SK-N-MC (cell line): ENCODE results near the gene MAPK8IP2.

Experiments used
- EZH2 ChIP-seq: fragments of 200-600 bp; sonication (generic); IDR thresholded peaks from one replicate; pipeline ENCODE4 v1.6.1; 2017; ENCODE audit warnings: antibody characterized with exemption
- POLR2AphosphoS5 ChIP-seq: IDR thresholded peaks from 2 replicates; pipeline ENCODE4 v1.6.1; 2012; ENCODE audit warnings: mild to moderate bottlenecking, low read depth, low read length, borderline replicate concordance

- TF ChIP-seq EZH2: no peak
- no peak for TF ChIP-seq POLR2AphosphoS5
These were observed 17.2 kb upstream of the MAPK8IP2 start for GRCh38 chr22:50583294-50583861.
